ENCODE data around the gene B3GAT1. TPM values are rescaled to one million over a fixed set of nuclear protein-coding genes. Genes with fewer than 3 reads are reported as not detected.

The B3GAT1 gene
- total and polyA plus RNA-seq, 2 experiments from 2014 or later = not detected

DNA sequence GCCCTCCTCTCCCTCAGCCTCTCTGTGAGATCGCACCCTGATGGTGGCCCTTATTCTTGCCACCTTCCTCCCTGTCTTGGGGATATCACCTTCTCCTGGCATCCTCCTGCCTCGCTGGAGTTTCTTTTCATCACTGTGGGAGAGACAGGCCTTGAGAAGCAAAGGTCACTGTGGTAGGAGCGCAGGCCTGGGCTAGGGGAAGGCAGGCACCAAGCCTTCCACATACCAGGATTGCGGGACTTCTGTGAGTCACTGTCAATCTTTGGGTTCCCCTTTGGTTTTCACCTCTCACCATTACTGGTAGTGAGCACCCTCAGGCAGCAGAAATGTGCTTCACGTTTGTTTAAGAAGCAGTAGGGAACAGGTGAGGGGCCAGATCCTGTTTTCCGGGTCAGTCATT lies 31.2 kb upstream of the B3GAT1 start:
- Histone ChIP-seq H2AFZ (no peak overlapping the region), H4K20me1 (ENCODE audit: insufficient read depth) (no peaks in the 10 kb centered on the region), H3K27me3 (replicated peaks; ENCODE audit: insufficient read depth) (no peaks in the 10 kb centered on the region), H3K27ac (no peak overlapping the region), H3K9me2 (ENCODE audit: insufficient read depth) (no peaks in the 10 kb centered on the region), H3K9me3 (ENCODE audit: low read depth) (no peaks in the 10 kb centered on the region), H3K4me3 (no peak overlapping the region), H3K9ac (no peak overlapping the region), H3K4me1 (ENCODE audit: insufficient read depth) (no peaks in the 10 kb centered on the region), H3F3A (ENCODE audit: insufficient read depth) (no peaks in the 10 kb centered on the region), H3K4me2 (ENCODE audit: unreplicated experiment) (no peak overlapping the region), H3K36me3 (ENCODE audit: low read depth) (no peaks in the 10 kb centered on the region), H3K79me2 (ENCODE audit: insufficient read depth) (no peaks in the 10 kb centered on the region)
- DNase-seq = no peak
- 27 to 33% methylated on average over 6 of the region's 6 CpGs for WGBS, 2 experiments (ENCODE audit: low coverage in 1 of 2, low lambda C conversion rate in 2 of 2, missing lambda C conversion rate in 2 of 2)
- TF ChIP-seq EZH2 (IDR thresholded peaks at IDR 0.05; ENCODE audit: insufficient read depth, poor library complexity, severe bottlenecking) = no peak
- TF ChIP-seq EZH2phosphoT487 (IDR thresholded peaks at IDR 0.05; ENCODE audit: insufficient read depth, low read depth) = no peak
- in situ Hi-C loops (cut with MboI) = no loop called here

DNA sequence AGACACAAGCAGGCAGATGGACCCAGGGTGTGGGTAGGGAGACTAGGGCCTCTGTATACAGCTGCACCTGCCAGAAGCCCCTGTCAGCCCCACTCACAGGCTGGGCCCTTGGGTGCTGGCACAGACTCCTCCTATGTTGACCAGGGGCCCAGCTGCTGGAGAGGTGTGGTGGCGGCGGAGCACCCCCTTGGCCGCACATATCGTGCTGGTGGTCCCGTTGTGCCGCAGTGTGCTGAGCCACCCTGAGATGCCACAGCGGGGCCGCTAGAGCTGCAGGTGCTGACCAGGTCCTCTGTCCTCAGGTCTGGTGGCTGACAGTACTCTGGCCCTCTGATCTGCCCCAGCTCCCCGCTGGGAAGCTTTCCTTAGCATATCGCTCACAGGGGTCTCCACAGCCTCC lies 30.2 kb upstream of the B3GAT1 start:
- Histone ChIP-seq H2AFZ (no peak overlapping the region), H3K27ac (no peak overlapping the region), H3K36me3 (ENCODE audit: low read depth) (no peaks in the 10 kb centered on the region), H3K27me3 (replicated peaks; ENCODE audit: insufficient read depth) (no peaks in the 10 kb centered on the region), H3K9me2 (ENCODE audit: insufficient read depth) (no peaks in the 10 kb centered on the region), H3K79me2 (ENCODE audit: insufficient read depth) (no peaks in the 10 kb centered on the region), H3K4me2 (ENCODE audit: unreplicated experiment) (no peak overlapping the region), H3K9me3 (ENCODE audit: low read depth) (no peaks in the 10 kb centered on the region), H3K9ac (no peak overlapping the region), H3F3A (ENCODE audit: insufficient read depth) (no peaks in the 10 kb centered on the region), H3K4me3 (no peak overlapping the region), H3K4me1 (ENCODE audit: insufficient read depth) (no peaks in the 10 kb centered on the region), H4K20me1 (ENCODE audit: insufficient read depth) (no peaks in the 10 kb centered on the region)
- WGBS, 2 experiments (ENCODE audit: low coverage in 1 of 2, low lambda C conversion rate in 2 of 2, missing lambda C conversion rate in 2 of 2) = 17 to 45% methylated on average over 6 to 8 of the region's 10 CpGs
- in situ Hi-C loops (cut with MboI) = no loop called here
- TF ChIP-seq EZH2 (IDR thresholded peaks at IDR 0.05; ENCODE audit: insufficient read depth, poor library complexity, severe bottlenecking) (no peak), EZH2phosphoT487 (IDR thresholded peaks at IDR 0.05; ENCODE audit: insufficient read depth, low read depth) (no peak)
- DNase-seq = no peak

DNA sequence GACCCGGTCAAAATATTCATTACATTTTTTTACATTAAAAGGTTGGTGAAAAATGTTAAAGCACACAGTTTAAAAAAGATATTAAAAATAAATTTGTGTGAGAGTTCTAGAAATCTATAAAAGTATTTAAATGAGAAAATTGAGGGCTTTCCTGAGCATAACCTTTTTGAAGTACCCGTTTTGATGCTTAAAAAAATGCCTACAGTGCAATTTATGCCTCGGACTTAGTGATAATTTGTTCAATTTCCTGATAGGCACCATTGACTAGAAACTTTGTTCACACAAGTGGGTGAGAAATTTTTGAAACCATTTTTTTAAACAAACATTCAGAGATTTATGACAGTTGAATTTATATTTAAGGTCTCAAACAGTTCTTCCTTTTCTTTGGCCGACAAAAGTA lies 29.7 kb upstream of the B3GAT1 start:
- Histone ChIP-seq H3F3A (ENCODE audit: insufficient read depth) (no peaks in the 10 kb centered on the region), H3K4me1 (ENCODE audit: insufficient read depth) (no peaks in the 10 kb centered on the region), H3K36me3 (ENCODE audit: low read depth) (no peaks in the 10 kb centered on the region), H3K79me2 (ENCODE audit: insufficient read depth) (no peaks in the 10 kb centered on the region), H3K27ac (no peak overlapping the region), H3K4me3 (no peak overlapping the region), H3K9me2 (ENCODE audit: insufficient read depth) (no peaks in the 10 kb centered on the region), H3K27me3 (replicated peaks; ENCODE audit: insufficient read depth) (no peaks in the 10 kb centered on the region), H3K9ac (no peak overlapping the region), H3K4me2 (ENCODE audit: unreplicated experiment) (no peak overlapping the region), H3K9me3 (ENCODE audit: low read depth) (no peaks in the 10 kb centered on the region), H2AFZ (no peak overlapping the region), H4K20me1 (ENCODE audit: insufficient read depth) (no peaks in the 10 kb centered on the region)
- no peak for TF ChIP-seq EZH2 (IDR thresholded peaks at IDR 0.05; ENCODE audit: insufficient read depth, poor library complexity, severe bottlenecking)
- no peak for TF ChIP-seq EZH2phosphoT487 (IDR thresholded peaks at IDR 0.05; ENCODE audit: insufficient read depth, low read depth)
- in situ Hi-C loops (cut with MboI) = no loop called here
- WGBS, 2 experiments (ENCODE audit: low coverage in 1 of 2, low lambda C conversion rate in 2 of 2, missing lambda C conversion rate in 2 of 2) = 9 to 12% methylated on average over 4 of the region's 4 CpGs
- no peak for DNase-seq

GRCh38 chr11:134441281-134441680 lies 29.2 kb upstream of the B3GAT1 start:
- H3K9me3 ChIP-seq (ENCODE audit: low read depth) = no peaks in the 10 kb centered on the region
- TF ChIP-seq EZH2phosphoT487 (IDR thresholded peaks at IDR 0.05; ENCODE audit: insufficient read depth, low read depth) = no peak
- no peak for TF ChIP-seq EZH2 (IDR thresholded peaks at IDR 0.05; ENCODE audit: insufficient read depth, poor library complexity, severe bottlenecking)
- H2AFZ ChIP-seq = no peak overlapping the region
- H3K36me3 ChIP-seq (ENCODE audit: low read depth) = no peaks in the 10 kb centered on the region
- H3K4me1 ChIP-seq (ENCODE audit: insufficient read depth) = no peaks in the 10 kb centered on the region
- 1 to 5% methylated on average over 9 of the region's 9 CpGs for WGBS, 2 experiments (ENCODE audit: low coverage in 1 of 2, low lambda C conversion rate in 2 of 2, missing lambda C conversion rate in 2 of 2)
- no peak overlapping the region for H3K4me2 ChIP-seq (ENCODE audit: unreplicated experiment)
- no peak overlapping the region for H3K9ac ChIP-seq
- H3K27me3 ChIP-seq (replicated peaks; ENCODE audit: insufficient read depth) = no peaks in the 10 kb centered on the region
- no peak overlapping the region for H3K27ac ChIP-seq
- no peak for DNase-seq
- H3K9me2 ChIP-seq (ENCODE audit: insufficient read depth) = no peaks in the 10 kb centered on the region
- H4K20me1 ChIP-seq (ENCODE audit: insufficient read depth) = no peaks in the 10 kb centered on the region
- H3K79me2 ChIP-seq (ENCODE audit: insufficient read depth) = no peaks in the 10 kb centered on the region
- in situ Hi-C loops (cut with MboI) = no loop called here
- H3F3A ChIP-seq (ENCODE audit: insufficient read depth) = no peaks in the 10 kb centered on the region
- no peak overlapping the region for H3K4me3 ChIP-seq

DNA sequence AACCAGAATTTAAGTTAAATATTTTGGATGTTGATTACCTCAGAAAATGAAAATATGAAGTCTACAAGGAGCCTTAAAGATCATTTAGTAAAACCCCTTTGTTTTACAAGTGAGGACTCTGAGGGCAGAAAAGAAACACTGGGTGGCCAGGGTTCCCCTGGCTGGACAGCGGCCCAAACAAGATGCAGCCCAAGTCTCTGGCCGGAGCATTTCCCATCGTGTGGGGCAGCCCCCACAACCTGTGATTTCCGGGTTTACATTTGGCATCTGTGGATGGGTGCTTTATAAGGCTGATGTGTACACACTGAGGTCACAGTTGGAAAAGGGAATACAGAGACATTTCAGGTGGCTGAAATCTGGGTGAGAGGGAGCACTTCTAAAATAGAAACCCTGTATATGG lies 28.8 kb upstream of the B3GAT1 start:
- DNase-seq = no peak
- H3K9ac ChIP-seq = no peak overlapping the region

More for the DNA sequence above, 28.8 kb upstream of the B3GAT1 start:
- H3K9me2 ChIP-seq (ENCODE audit: insufficient read depth) = no peaks in the 10 kb centered on the region
- no peaks in the 10 kb centered on the region for H3K79me2 ChIP-seq (ENCODE audit: insufficient read depth)
- no peaks in the 10 kb centered on the region for H3K4me1 ChIP-seq (ENCODE audit: insufficient read depth)
- H2AFZ ChIP-seq = no peak overlapping the region
- WGBS, 2 experiments (ENCODE audit: low coverage in 1 of 2, low lambda C conversion rate in 2 of 2, missing lambda C conversion rate in 2 of 2) = 20 to 28% methylated on average over 4 of the region's 4 CpGs
- H3K27me3 ChIP-seq (replicated peaks; ENCODE audit: insufficient read depth) = no peaks in the 10 kb centered on the region
- H3K27ac ChIP-seq = no peak overlapping the region
- no peak for TF ChIP-seq EZH2 (IDR thresholded peaks at IDR 0.05; ENCODE audit: insufficient read depth, poor library complexity, severe bottlenecking)
- TF ChIP-seq EZH2phosphoT487 (IDR thresholded peaks at IDR 0.05; ENCODE audit: insufficient read depth, low read depth) = no peak
- H3K4me2 ChIP-seq (ENCODE audit: unreplicated experiment) = no peak overlapping the region
- in situ Hi-C loops (cut with MboI) = no loop called here
- no peaks in the 10 kb centered on the region for H3K36me3 ChIP-seq (ENCODE audit: low read depth)
- H3K9me3 ChIP-seq (ENCODE audit: low read depth) = no peaks in the 10 kb centered on the region
- H3K4me3 ChIP-seq = no peak overlapping the region
- no peaks in the 10 kb centered on the region for H3F3A ChIP-seq (ENCODE audit: insufficient read depth)
- no peaks in the 10 kb centered on the region for H4K20me1 ChIP-seq (ENCODE audit: insufficient read depth)

Measured in GM23248 (cell line).